GM08714 (cell line): ENCODE data around the gene HSD17B10.
"Not testable (repeated sequence)": the region's sequence is repeated elsewhere in the genome, so short reads cannot be mapped to it uniquely, and the experiment has no call there.

Source experiments
- H3K4me3 ChIP-seq: fragments of 200-500 bp; sonication (Bioruptor generic); 2 replicates; pipeline ENCODE4 v1.5.1; 2014; ENCODE audit warnings: mild to moderate bottlenecking, low read length, inconsistent platforms
- ZNF274 ChIP-seq: IDR thresholded peaks from 2 replicates; pipeline ENCODE4 v1.6.1; 2012; ENCODE audit warnings: mild to moderate bottlenecking, low read depth, low read length

The HSD17B10 gene

GRCh38 chrX:53433651-53434639, at the start of gene HSD17B10:
HSD17B10 (minus strand) TSS chrX:53434370; CDS start chrX:53434345, 25 bp downstream.
- TF ChIP-seq ZNF274: no peak
- H3K4me3 ChIP-seq: peak within 1 kb of the TSS; percentile 82

- H3K4me3 ChIP-seq: no peak overlapping the region
- TF ChIP-seq ZNF274: no peak
These were observed 49.2 kb upstream of the HSD17B10 start for GRCh38 chrX:53483416-53483815.

- H3K4me3 ChIP-seq: no peak overlapping the region
These were observed 47.8 kb upstream of the HSD17B10 start for GRCh38 chrX:53481816-53482465.

GRCh38 chrX:53481093-53481492, 46.9 kb upstream of the HSD17B10 start:
- no peak for TF ChIP-seq ZNF274
- no peak overlapping the region for H3K4me3 ChIP-seq

More at GRCh38 chrX:53481816-53482465, 47.8 kb upstream of the HSD17B10 start:
- TF ChIP-seq ZNF274: no peak

- TF ChIP-seq ZNF274: no peak
- H3K4me3 ChIP-seq: no peak overlapping the region
These were observed 45.1 kb upstream of the HSD17B10 start for GRCh38 chrX:53479301-53479700.

GRCh38 chrX:53476371-53476770, 42.2 kb upstream of the HSD17B10 start:
- TF ChIP-seq ZNF274: no peak
- no peak overlapping the region for H3K4me3 ChIP-seq

- no peak overlapping the region for H3K4me3 ChIP-seq
- TF ChIP-seq ZNF274: no peak
These were observed 40.5 kb upstream of the HSD17B10 start for GRCh38 chrX:53474707-53475106.

- no peak for TF ChIP-seq ZNF274
- H3K4me3 ChIP-seq: no peak overlapping the region
These were observed 37.2 kb upstream of the HSD17B10 start for GRCh38 chrX:53471346-53471745.

- not testable (repeated sequence) for H3K4me3 ChIP-seq
These were observed 34.5 kb upstream of the HSD17B10 start for GRCh38 chrX:53468659-53469058.

GRCh38 chrX:53458082-53458481, 23.9 kb upstream of the HSD17B10 start:
- no peak for TF ChIP-seq ZNF274
- no peak overlapping the region for H3K4me3 ChIP-seq

- no peak for TF ChIP-seq ZNF274
- no peak overlapping the region for H3K4me3 ChIP-seq
These were observed 22.1 kb upstream of the HSD17B10 start for GRCh38 chrX:53456254-53456653.

GRCh38 chrX:53452812-53453211, 18.6 kb upstream of the HSD17B10 start:
- TF ChIP-seq ZNF274: no peak
- no peak overlapping the region for H3K4me3 ChIP-seq

- H3K4me3 ChIP-seq: no peak overlapping the region
- TF ChIP-seq ZNF274: no peak
These were observed 15.5 kb upstream of the HSD17B10 start for GRCh38 chrX:53449632-53450031.

GRCh38 chrX:53447441-53447840, 13.3 kb upstream of the HSD17B10 start:
- no peak overlapping the region for H3K4me3 ChIP-seq
- TF ChIP-seq ZNF274: no peak

- no peak for TF ChIP-seq ZNF274
- no peak overlapping the region for H3K4me3 ChIP-seq
These were observed 11.8 kb upstream of the HSD17B10 start for GRCh38 chrX:53445977-53446376.
